Neutrophil (primary cell): ENCODE results near the gene ATP7B.
"Not testable (repeated sequence)": the region's sequence is repeated elsewhere in the genome, so short reads cannot be mapped to it uniquely, and the experiment has no call there.

ENCODE experiments used
- H3K27ac ChIP-seq: fragments of 200-600 bp; sonication (generic); 2 replicates; pipeline ENCODE4 v1.5.1; 2016; ENCODE audit warnings: mild to moderate bottlenecking, moderate library complexity
- H3K27me3 ChIP-seq: fragments of 200-600 bp; sonication (generic); 2 replicates; pipeline ENCODE4 v1.6.0; 2016; ENCODE audit warnings: mild to moderate bottlenecking
- H3K36me3 ChIP-seq: fragments of 200-600 bp; sonication (generic); 2 replicates; pipeline ENCODE4 v1.5.1; 2017
- H3K4me1 ChIP-seq, 2 experiments: fragments of 200-600 bp in 1 of 2; sonication (generic) in 1 of 2; 1 replicate in 1 of 2; 2 replicates in 1 of 2; pipeline versions ENCODE4 v1.5.1 to v1.6.1; 2013 to 2016; ENCODE audit warnings: low read depth in 1 of 2, low read length in 1 of 2, mild to moderate bottlenecking in 1 of 2, moderate library complexity in 1 of 2; ENCODE audit not compliant: control insufficient read depth in 1 of 2, insufficient read depth in 1 of 2
- H3K4me3 ChIP-seq, 2 experiments: fragments of 200-600 bp in 1 of 2; sonication (generic) in 1 of 2; 1 replicate in 1 of 2; 2 replicates in 1 of 2; pipeline ENCODE4 v1.5.1; 2013 to 2016; ENCODE audit warnings: low read depth in 1 of 2, low read length in 1 of 2, mild to moderate bottlenecking in 1 of 2, moderate library complexity in 1 of 2
- H3K9me3 ChIP-seq: fragments of 200-600 bp; sonication (generic); 2 replicates; pipeline ENCODE4 v1.5.1; 2016
- CTCF ChIP-seq: fragments of 200-600 bp; sonication (generic); IDR thresholded peaks from 2 replicates; pipeline ENCODE4 v1.5.1; 2016; ENCODE audit warnings: antibody characterized with exemption

The ATP7B gene

GRCh38 chr13:51997186-51997585 is 14.1 kb downstream of the ATP7B start:
- Histone ChIP-seq H3K4me1 (peaks cover 0 to 10% of the 10 kb centered on the region in 2 experiments), H3K27me3 (no peaks in the 10 kb centered on the region), H3K36me3 (no peaks in the 10 kb centered on the region), H3K4me3 (no peak overlapping the region), H3K27ac (no peak overlapping the region), H3K9me3 (no peaks in the 10 kb centered on the region)
- no peak for TF ChIP-seq CTCF

GRCh38 chr13:51996641-51997040 is 14.6 kb downstream of the ATP7B start:
- Histone ChIP-seq H3K36me3 (no peaks in the 10 kb centered on the region), H3K27ac (no peak overlapping the region), H3K9me3 (no peaks in the 10 kb centered on the region), H3K4me1 (peaks cover 0 to 10% of the 10 kb centered on the region in 2 experiments), H3K27me3 (no peaks in the 10 kb centered on the region), H3K4me3 (no peak overlapping the region)
- TF ChIP-seq CTCF: no peak

- H3K9me3 ChIP-seq: no peaks in the 10 kb centered on the region
- no peaks in the 10 kb centered on the region for H3K27me3 ChIP-seq
- no peak overlapping the region for H3K27ac ChIP-seq
- H3K4me1 ChIP-seq: peaks cover 0 to 10% of the 10 kb centered on the region in 2 experiments
- H3K36me3 ChIP-seq: no peaks in the 10 kb centered on the region
- TF ChIP-seq CTCF: no peak
- no peak overlapping the region for H3K4me3 ChIP-seq
These were observed 15.3 kb downstream of the ATP7B start for GRCh38 chr13:51995677-51996551.

- no peaks in the 10 kb centered on the region for H3K27me3 ChIP-seq
- no peak for TF ChIP-seq CTCF
- H3K4me1 ChIP-seq: peaks cover 0 to 10% of the 10 kb centered on the region in 2 experiments
- H3K4me3 ChIP-seq: no peak overlapping the region
- H3K27ac ChIP-seq: no peak overlapping the region
- no peaks in the 10 kb centered on the region for H3K36me3 ChIP-seq
- no peaks in the 10 kb centered on the region for H3K9me3 ChIP-seq
These were observed 17.5 kb downstream of the ATP7B start for GRCh38 chr13:51993713-51994112.

- Histone ChIP-seq H3K27ac (no peak overlapping the region), H3K27me3 (no peaks in the 10 kb centered on the region), H3K9me3 (no peaks in the 10 kb centered on the region), H3K4me3 (no peak overlapping the region), H3K4me1 (no peaks in the 10 kb centered on the region), H3K36me3 (no peaks in the 10 kb centered on the region)
- no peak for TF ChIP-seq CTCF
These were observed 22.1 kb downstream of the ATP7B start for GRCh38 chr13:51988988-51989618.

GRCh38 chr13:51984904-51985303 is 26.3 kb downstream of the ATP7B start:
- H3K9me3 ChIP-seq, H3K4me3 ChIP-seq, H3K36me3 ChIP-seq, H3K27me3 ChIP-seq, H3K4me1 ChIP-seq, H3K27ac ChIP-seq: not testable (repeated sequence)

GRCh38 chr13:51983292-51983691 is 28.0 kb downstream of the ATP7B start:
- not testable (repeated sequence) for H3K36me3 ChIP-seq, H3K27ac ChIP-seq, H3K9me3 ChIP-seq, H3K4me1 ChIP-seq, H3K4me3 ChIP-seq, H3K27me3 ChIP-seq
